ENCODE results near the gene LKAAEAR1. TPM values are rescaled to one million over a fixed set of nuclear protein-coding genes. Genes with fewer than 3 reads are reported as not detected.

Gene LKAAEAR1
- total and polyA plus RNA-seq, 9 of the 15 experiments (the other 6 are each of a cell fraction or from before 2014, with no cell fraction given) = not detected

DNA sequence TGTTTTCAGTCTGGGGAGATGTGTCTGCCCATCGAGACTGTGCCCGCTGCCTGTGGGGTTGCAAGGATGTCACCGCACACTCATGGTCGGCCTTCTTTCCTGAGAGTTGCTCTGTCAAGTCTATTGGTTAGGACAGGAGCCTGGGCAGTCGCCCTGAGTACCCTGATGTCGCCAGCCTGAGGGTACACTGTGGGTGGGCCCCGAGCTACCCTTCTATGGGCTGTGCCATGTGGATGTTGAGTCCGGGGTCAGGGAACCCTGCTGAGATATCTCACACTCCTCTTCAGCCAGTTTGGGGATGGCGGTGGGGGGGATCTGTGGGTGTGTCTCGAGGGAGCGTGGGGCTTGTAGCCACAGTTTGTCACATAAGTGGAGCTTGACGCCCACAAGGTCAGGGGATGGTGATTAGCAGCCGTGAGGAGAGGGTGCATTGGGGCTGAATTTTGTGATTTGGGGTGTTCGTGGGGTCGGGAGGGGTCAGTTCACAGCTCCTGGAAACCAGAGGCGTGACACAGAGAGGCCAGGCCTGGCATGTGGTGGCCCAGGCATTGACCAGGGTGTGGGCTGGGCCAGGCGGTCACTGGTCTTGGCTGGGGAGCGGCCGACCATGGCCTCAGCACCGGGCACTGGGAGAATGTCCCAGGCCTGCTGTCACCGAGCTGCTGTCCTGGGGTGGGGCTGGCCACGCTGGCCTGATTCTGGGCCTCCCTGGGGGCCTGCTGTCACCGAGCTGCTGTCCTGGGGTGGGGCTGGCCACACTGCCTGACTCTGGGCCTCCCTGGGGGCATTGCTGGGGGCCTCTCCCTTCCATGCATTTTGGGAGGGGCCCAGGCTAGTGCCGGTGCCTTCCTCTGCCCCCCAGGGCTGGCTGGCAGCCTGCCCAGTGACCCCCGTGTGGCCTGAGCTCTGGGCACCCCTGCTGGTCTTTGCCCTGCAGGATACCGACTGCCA is 24.8 kb upstream of the LKAAEAR1 start:
- no peak for ATAC-seq

DNA sequence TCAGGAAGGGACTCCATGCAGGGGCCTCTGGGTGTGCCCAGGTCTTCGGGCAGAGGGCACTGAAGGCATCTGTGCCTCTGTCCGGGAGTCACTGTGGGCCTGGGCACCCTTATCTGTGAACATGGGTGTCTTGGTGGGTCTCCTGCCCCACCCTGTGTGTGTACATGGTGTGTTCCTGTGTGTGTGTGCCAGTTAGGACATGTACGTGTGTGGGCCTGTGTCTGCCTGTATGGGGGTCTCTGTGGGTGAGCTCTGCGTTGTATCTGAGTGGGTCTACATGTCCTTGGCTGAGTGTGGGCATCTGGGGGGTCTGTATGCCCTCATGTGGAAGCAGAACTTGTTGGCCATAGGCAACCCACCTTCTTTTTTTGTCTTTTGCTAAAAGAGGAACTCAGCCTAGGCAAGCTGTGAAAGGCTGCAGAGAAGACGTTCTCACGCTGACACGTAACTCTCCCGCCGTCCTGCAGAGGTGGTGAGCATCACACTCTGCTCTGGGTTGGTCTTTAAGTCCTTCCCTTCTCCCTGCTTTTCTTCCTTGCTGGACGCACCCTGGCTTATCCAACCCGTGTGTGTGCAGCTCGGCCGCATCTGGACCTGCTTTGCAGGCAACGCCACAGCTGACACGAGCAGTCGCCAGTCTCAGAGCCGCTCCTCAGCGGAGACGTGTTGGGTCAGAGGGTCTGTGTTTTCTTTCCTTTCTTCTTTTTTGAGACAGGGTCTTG is 23.7 kb upstream of the LKAAEAR1 start:
- H2AFZ ChIP-seq (ENCODE audit: low read depth, low read length) = no peak overlapping the region
- intact Hi-C loops (cut with micrococcal nuclease) (no loop called here), in situ Hi-C loops (cut with MboI) (no loop called here)
- peaks cover 2% of the 10 kb centered on the region for H3K9me1 ChIP-seq (ENCODE audit: control insufficient read depth, insufficient read depth, low read length)
- no peak overlapping the region for H3K4me2 ChIP-seq (ENCODE audit: insufficient read depth, low read length)
- H3K9ac ChIP-seq (ENCODE audit: insufficient read depth in 1 of 2, low read depth in 2 of 2, low read length in 2 of 2) = peak overlapping the region in 1 of 2 experiments; percentile 31; a peak in 2 of 4 replicates
- WGBS (ENCODE audit: insufficient coverage, low coverage, missing lambda C conversion rate) = 4% methylated on average over 14 of the region's 19 CpGs
- peak; percentile 60 for ATAC-seq
- POLR2A ChIA-PET = interaction anchor here (0.6 to 0.7 kb wide), 3 partner anchors 24 to 483 kb away, joined by 3 read pairs; no protein-coding TSS in a partner anchor
- H3K79me2 ChIP-seq (ENCODE audit: control insufficient read depth, insufficient read depth, low read length) = no peaks in the 10 kb centered on the region
- DNase-seq (ENCODE audit: extremely low read depth in 1 of 4, low spot score in 3 of 4) = peak in 1 of 4 experiments; percentile 40
- H3K4me3 ChIP-seq = no peak overlapping the region
- H3K36me3 ChIP-seq (ENCODE audit: control insufficient read depth, insufficient read depth, low read length) = no peaks in the 10 kb centered on the region
- H3K9me3 ChIP-seq (replicated peaks; ENCODE audit: control insufficient read depth, insufficient read depth, low read depth, low read length) = no peaks in the 10 kb centered on the region
- CTCF ChIA-PET (ENCODE audit: low intra/inter-chr PET ratio) = no interaction called here
- FAIRE-seq = peak; percentile 44
- H3K27ac ChIP-seq (ENCODE audit: extremely low read depth, low read depth, low read length) = no peak overlapping the region
- H3K4me1 ChIP-seq (replicated peaks in 1 of 2; ENCODE audit: control insufficient read depth in 2 of 2, insufficient read depth in 2 of 2, low read length in 2 of 2) = peaks cover 0 to 46% of the 10 kb centered on the region in 2 experiments; a peak in 3 of 5 replicates
- BruUV-seq (replicated peaks) = no TSS peak
- peaks cover 15% of the 10 kb centered on the region; the same call in 1 of the 2 replicates for H4K20me1 ChIP-seq (replicated peaks; ENCODE audit: control insufficient read depth, insufficient read depth, low read length)
- H3K27me3 ChIP-seq (ENCODE audit: control insufficient read depth in 2 of 2, insufficient read depth in 2 of 2, low read length in 2 of 2) = peaks cover 43 to 84% of the 10 kb centered on the region in 2 experiments
- TF ChIP-seq, protein P1, sequence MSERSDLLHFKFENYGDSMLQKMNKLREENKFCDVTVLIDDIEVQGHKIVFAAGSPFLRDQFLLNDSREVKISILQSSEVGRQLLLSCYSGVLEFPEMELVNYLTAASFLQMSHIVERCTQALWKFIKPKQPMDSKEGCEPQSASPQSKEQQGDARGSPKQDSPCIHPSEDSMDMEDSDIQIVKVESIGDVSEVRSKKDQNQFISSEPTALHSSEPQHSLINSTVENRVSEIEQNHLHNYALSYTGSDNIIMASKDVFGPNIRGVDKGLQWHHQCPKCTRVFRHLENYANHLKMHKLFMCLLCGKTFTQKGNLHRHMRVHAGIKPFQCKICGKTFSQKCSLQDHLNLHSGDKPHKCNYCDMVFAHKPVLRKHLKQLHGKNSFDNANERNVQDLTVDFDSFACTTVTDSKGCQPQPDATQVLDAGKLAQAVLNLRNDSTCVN (CRISPR knock-in tag; IDR thresholded peaks at IDR 0.05) = no peak
- TF ChIP-seq, protein P2, sequence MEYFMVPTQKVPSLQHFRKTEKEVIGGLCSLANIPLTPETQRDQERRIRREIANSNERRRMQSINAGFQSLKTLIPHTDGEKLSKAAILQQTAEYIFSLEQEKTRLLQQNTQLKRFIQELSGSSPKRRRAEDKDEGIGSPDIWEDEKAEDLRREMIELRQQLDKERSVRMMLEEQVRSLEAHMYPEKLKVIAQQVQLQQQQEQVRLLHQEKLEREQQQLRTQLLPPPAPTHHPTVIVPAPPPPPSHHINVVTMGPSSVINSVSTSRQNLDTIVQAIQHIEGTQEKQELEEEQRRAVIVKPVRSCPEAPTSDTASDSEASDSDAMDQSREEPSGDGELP (CRISPR knock-in tag; IDR thresholded peaks at IDR 0.05; ENCODE audit: borderline replicate concordance) = peak; percentile 40; the same call in 1 of the 2 replicates
- no peak for TF ChIP-seq NUFIP1 (IDR thresholded peaks at IDR 0.05; ENCODE audit: partially characterized antibody)
- TF ChIP-seq RUNX1 (IDR thresholded peaks at IDR 0.05; ENCODE audit: low read depth) = no peak
- no peak for TF ChIP-seq NCOA6 (IDR thresholded peaks at IDR 0.05)
- TF ChIP-seq NFIX (CRISPR knock-in tag; IDR thresholded peaks at IDR 0.05; ENCODE audit: low read depth) = no peak
- TF ChIP-seq ZNF696 (CRISPR knock-in tag; conservative IDR thresholded peaks at IDR 0.05) = no peak

More for the DNA sequence above, 24.8 kb upstream of the LKAAEAR1 start:
- WGBS (ENCODE audit: insufficient coverage, low coverage, missing lambda C conversion rate) = 7% methylated on average over 25 of the region's 26 CpGs
- Histone ChIP-seq H2AFZ (ENCODE audit: low read depth, low read length) (no peak overlapping the region), H3K4me3 (no peak overlapping the region), H3K4me2 (ENCODE audit: insufficient read depth, low read length) (no peak overlapping the region), H4K20me1 (replicated peaks; ENCODE audit: control insufficient read depth, insufficient read depth, low read length) (peaks cover 12% of the 10 kb centered on the region; the same call in 1 of the 2 replicates), H3K27ac (ENCODE audit: extremely low read depth, low read depth, low read length) (no peak overlapping the region), H3K27me3 (ENCODE audit: control insufficient read depth in 2 of 2, insufficient read depth in 2 of 2, low read length in 2 of 2) (peaks cover 39 to 84% of the 10 kb centered on the region in 2 experiments; a peak in 4 of 5 replicates), H3K36me3 (ENCODE audit: control insufficient read depth, insufficient read depth, low read length) (no peaks in the 10 kb centered on the region), H3K9ac (ENCODE audit: insufficient read depth in 1 of 2, low read depth in 2 of 2, low read length in 2 of 2) (peak overlapping the region in 1 of 2 experiments; percentile 35; a peak in 2 of 4 replicates), H3K9me3 (replicated peaks; ENCODE audit: control insufficient read depth, insufficient read depth, low read depth, low read length) (no peaks in the 10 kb centered on the region), H3K9me1 (ENCODE audit: control insufficient read depth, insufficient read depth, low read length) (peaks cover 2% of the 10 kb centered on the region), H3K4me1 (replicated peaks in 1 of 2; ENCODE audit: control insufficient read depth in 2 of 2, insufficient read depth in 2 of 2, low read length in 2 of 2) (peaks cover 0 to 43% of the 10 kb centered on the region in 2 experiments; a peak in 3 of 5 replicates), H3K79me2 (ENCODE audit: control insufficient read depth, insufficient read depth, low read length) (no peaks in the 10 kb centered on the region)
- FAIRE-seq = no peak
- POLR2A ChIA-PET = interaction anchor here (0.6 kb wide), 1 partner anchor 25 kb away, joined by 3 read pairs; no protein-coding TSS in a partner anchor
- CTCF ChIA-PET (ENCODE audit: low intra/inter-chr PET ratio) = no interaction called here
- intact Hi-C loops (cut with micrococcal nuclease) = no loop called here
- TF ChIP-seq CEBPG (CRISPR knock-in tag; IDR thresholded peaks at IDR 0.05) = no peak
- TF ChIP-seq CEBPG (tag; conservative IDR thresholded peaks at IDR 0.05 in 1 of 2, IDR thresholded peaks at IDR 0.05 in 1 of 2) = no peak
- no peak for DNase-seq (ENCODE audit: extremely low read depth in 1 of 4, low spot score in 3 of 4)
- no TSS peak for BruUV-seq (replicated peaks)
- in situ Hi-C loops (cut with MboI) = no loop called here

Measured in K562 (cell line).